Smooth muscle cell (in vitro differentiated cells): ENCODE measurements around the gene PAOX. TPM values are rescaled to one million over a fixed set of nuclear protein-coding genes. Genes with fewer than 3 reads are reported as not detected.

Experiments used
- DNase-seq: peaks from one replicate; lab custom pipeline; 2025; ENCODE audit not compliant: unreplicated experiment; lab: John Stamatoyannopoulos, UW
- H2AFZ ChIP-seq: fragments of 200-600 bp; sonication (generic); 2 replicates; pipeline ENCODE4 v1.6.0; 2016; ENCODE audit warnings: antibody characterized with exemption, low read depth, mild to moderate bottlenecking
- H3F3A ChIP-seq: fragments of 200-600 bp; sonication (generic); 2 replicates; pipeline ENCODE4 v1.6.0; 2017; ENCODE audit warnings: antibody characterized with exemption, low read depth
- H3K27ac ChIP-seq: fragments of 200-600 bp; sonication (generic); 2 replicates; pipeline ENCODE4 v1.5.1; 2016; ENCODE audit warnings: low read depth, mild to moderate bottlenecking
- H3K27me3 ChIP-seq: fragments of 200-600 bp; sonication (generic); 2 replicates; pipeline ENCODE4 v1.6.1; 2016; ENCODE audit warnings: low read depth, mild to moderate bottlenecking
- H3K36me3 ChIP-seq: fragments of 200-600 bp; sonication (generic); 2 replicates; pipeline ENCODE4 v1.5.1; 2016; ENCODE audit warnings: low read depth
- H3K4me1 ChIP-seq: fragments of 200-600 bp; sonication (generic); 2 replicates; pipeline ENCODE4 v1.5.1; 2016; ENCODE audit warnings: low read depth
- H3K4me2 ChIP-seq: fragments of 200-600 bp; sonication (generic); 2 replicates; pipeline ENCODE4 v1.6.0; 2016; ENCODE audit warnings: mild to moderate bottlenecking
- H3K4me3 ChIP-seq: fragments of 200-600 bp; sonication (generic); 2 replicates; pipeline ENCODE4 v1.5.1; 2016; ENCODE audit warnings: mild to moderate bottlenecking
- H3K79me2 ChIP-seq: fragments of 200-600 bp; sonication (generic); 2 replicates; pipeline ENCODE4 v1.6.0; 2016; ENCODE audit warnings: low read depth, mild to moderate bottlenecking
- H3K9ac ChIP-seq: fragments of 200-600 bp; sonication (generic); 2 replicates; pipeline ENCODE4 v1.6.0; 2016; ENCODE audit warnings: low read depth
- H3K9me3 ChIP-seq: fragments of 200-600 bp; sonication (generic); replicated peaks from 2 replicates; pipeline ENCODE4 v1.5.1; 2016; ENCODE audit warnings: low read depth
- H4K20me1 ChIP-seq: fragments of 200-600 bp; sonication (generic); 2 replicates; pipeline ENCODE4 v1.6.0; 2016; ENCODE audit warnings: low read depth
- CTCF ChIP-seq: fragments of 200-600 bp; sonication (generic); IDR thresholded peaks from 2 replicates; pipeline ENCODE4 v1.5.1; 2017; ENCODE audit warnings: borderline replicate concordance, mild to moderate bottlenecking, antibody characterized with exemption; ENCODE audit not compliant: insufficient read depth, poor library complexity, severe bottlenecking
- WGBS: methylation state at CpG from one replicate; pipeline ENCODE4 v1.1.7; 2016; ENCODE audit warnings: low lambda C conversion rate; 5-methylcytosine and 5-hydroxymethylcytosine counted together
- polyA plus RNA-seq: library from polyadenylated mRNA; unstranded; fragments of >200 nt; fragmentation: Nextera tagmentation; extraction: Ambion mirVana; gene quantifications from 2 replicates; pipeline ENCODE4 v1.2.1, GENCODE V29; 2016
- total RNA-seq: library from RNA; depleted of rRNA; stranded (reverse); fragments of >200 nt; gene quantifications from 2 replicates; pipeline ENCODE4 v1.2.3, GENCODE V29; 2014

PAOX gene
- total RNA-seq (1.9 and 3.3 TPM in 2 replicates), polyA plus RNA-seq (7.0 and 7.1 TPM in 2 replicates)

- peak; percentile 28 for DNase-seq
- Histone ChIP-seq H3K9me3 (no peaks in the 10 kb centered on the region), H3K4me3 (peak within 1 kb of the TSS; percentile 88), H3K4me1 (peaks cover 3% of the 10 kb centered on the region), H3K4me2 (peak within 1 kb of the TSS; percentile 100), H3K36me3 (no peaks in the 10 kb centered on the region), H3K27me3 (no peaks in the 10 kb centered on the region), H3K79me2 (no peaks in the 10 kb centered on the region), H3K9ac (peak within 1 kb of the TSS; percentile 47), H4K20me1 (no peaks in the 10 kb centered on the region), H2AFZ (peak within 1 kb of the TSS; percentile 98), H3K27ac (no peak within 1 kb of the TSS), H3F3A (peaks cover 6% of the 10 kb centered on the region)
- 1% methylated on average over 37 of the region's 78 CpGs for WGBS
- TF ChIP-seq CTCF = no peak
Observed at GRCh38 chr10:133379152-133379800, at the start of gene PAOX. Gene PAOX (plus strand): TSS chr10:133379262. CDS start chr10:133379317, 55 bp downstream.

DNA sequence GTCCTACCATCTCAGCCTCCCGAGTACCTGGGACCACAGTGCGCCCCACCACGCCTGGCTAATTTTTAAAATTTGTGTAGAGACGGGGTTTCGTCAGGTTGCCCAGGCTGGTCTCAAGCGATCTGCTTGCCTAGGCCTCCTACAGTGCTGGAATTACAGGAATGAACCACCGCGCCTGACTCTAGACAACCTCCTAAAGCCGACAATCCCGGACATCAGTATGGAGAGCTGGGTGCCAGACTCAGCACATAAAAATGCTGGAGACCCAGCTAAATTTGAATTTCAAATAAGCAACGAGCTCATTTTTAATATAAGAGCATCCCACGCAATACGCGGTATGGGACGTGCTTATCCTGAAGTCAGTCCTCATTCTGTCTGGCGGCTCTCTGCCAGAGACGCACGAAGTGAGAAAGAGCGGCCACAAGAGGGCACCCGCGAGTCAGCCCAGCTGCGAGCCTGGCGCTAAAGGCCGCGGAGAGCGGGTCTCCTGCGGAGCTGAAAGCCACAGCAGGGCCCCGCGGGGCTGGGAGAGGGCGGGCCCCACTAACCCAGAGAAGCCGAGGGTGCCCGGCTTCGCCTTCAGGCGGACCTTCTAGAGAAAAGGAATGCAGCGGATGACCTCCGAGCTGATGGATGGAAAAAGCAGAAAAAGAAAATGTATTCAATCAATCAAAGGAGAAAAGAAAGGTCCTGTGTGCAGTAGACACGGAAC is 49.4 kb upstream of the PAOX start:
- H3K9me3 ChIP-seq = no peaks in the 10 kb centered on the region

GRCh38 chr10:133332936-133333699 is 45.9 kb upstream of the PAOX start:
- DNase-seq = no peak
- H3K4me2 ChIP-seq = no peak overlapping the region

More for the DNA sequence above, 49.4 kb upstream of the PAOX start:
- Histone ChIP-seq H3K27ac (no peak overlapping the region), H3K27me3 (peaks cover 64% of the 10 kb centered on the region), H2AFZ (no peak overlapping the region), H3K4me1 (peaks cover 12% of the 10 kb centered on the region), H3K9ac (no peak overlapping the region), H3K4me2 (peak overlapping the region; percentile 85), H4K20me1 (no peaks in the 10 kb centered on the region), H3K79me2 (no peaks in the 10 kb centered on the region), H3K4me3 (peak overlapping the region; percentile 39), H3F3A (no peaks in the 10 kb centered on the region), H3K36me3 (no peaks in the 10 kb centered on the region)
- TF ChIP-seq CTCF = peak; percentile 96
- DNase-seq = peak; percentile 64
- WGBS = 9% methylated on average over 37 of the region's 37 CpGs

More at GRCh38 chr10:133332936-133333699, 45.9 kb upstream of the PAOX start:
- Histone ChIP-seq H3K4me3 (no peak overlapping the region), H3K27me3 (peaks cover 69% of the 10 kb centered on the region), H3K36me3 (no peaks in the 10 kb centered on the region), H4K20me1 (no peaks in the 10 kb centered on the region), H3F3A (no peaks in the 10 kb centered on the region), H3K9me3 (no peaks in the 10 kb centered on the region), H2AFZ (no peak overlapping the region), H3K9ac (no peak overlapping the region), H3K4me1 (peaks cover 3% of the 10 kb centered on the region), H3K27ac (no peak overlapping the region), H3K79me2 (no peaks in the 10 kb centered on the region)
- 90% methylated on average over 18 of the region's 30 CpGs for WGBS
- TF ChIP-seq CTCF = no peak
